HG03439 (cell line): ENCODE results near the gene ABCB8.
"Not testable (repeated sequence)": the region's sequence is repeated elsewhere in the genome, so short reads cannot be mapped to it uniquely, and the experiment has no call there.

Experiments used
- ATAC-seq: cut with Tn5 transposase; IDR thresholded peaks from one replicate; pipeline ENCODE4 v1.9.1; 2021; ENCODE audit warnings: mild to moderate bottlenecking, moderate library complexity; ENCODE audit not compliant: unreplicated experiment

ABCB8 gene

DNA sequence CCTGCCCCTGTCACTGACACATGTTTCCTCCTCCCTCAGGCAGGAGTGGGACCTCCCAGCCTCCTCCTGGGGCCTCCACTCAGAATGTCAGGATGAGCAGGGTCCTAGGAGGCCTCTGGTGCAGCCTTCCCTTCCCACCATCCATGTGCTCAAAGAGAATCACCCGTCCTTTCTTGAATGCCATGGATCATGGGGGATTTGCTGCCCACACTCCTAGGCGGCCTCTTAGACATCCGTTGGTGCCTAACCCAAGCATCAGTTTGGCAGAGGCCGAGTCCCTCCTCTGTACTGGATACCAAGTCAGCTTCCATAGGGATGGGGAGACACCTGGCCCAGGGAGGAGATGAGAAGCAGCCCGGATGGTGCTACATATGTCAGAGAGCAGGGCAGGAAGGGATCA is 30.4 kb upstream of the ABCB8 start:
- no peak for ATAC-seq

DNA sequence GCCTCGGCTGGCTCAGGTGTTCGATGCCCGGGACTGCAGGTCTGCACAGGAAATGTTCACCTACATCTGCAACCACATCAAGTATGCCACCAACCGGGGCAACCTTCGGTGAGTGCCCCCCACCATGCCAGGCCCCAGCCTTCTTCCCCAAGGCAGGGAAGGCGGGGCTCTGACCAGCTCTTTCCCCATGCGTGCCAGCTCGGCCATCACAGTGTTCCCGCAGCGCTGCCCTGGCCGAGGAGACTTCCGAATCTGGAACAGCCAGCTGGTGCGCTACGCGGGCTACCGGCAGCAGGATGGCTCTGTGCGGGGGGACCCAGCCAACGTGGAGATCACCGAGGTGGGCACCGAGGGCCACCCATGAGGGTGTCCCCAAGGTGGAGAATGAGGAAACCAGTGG is 29.9 kb upstream of the ABCB8 start:
- ATAC-seq, result no peak

DNA sequence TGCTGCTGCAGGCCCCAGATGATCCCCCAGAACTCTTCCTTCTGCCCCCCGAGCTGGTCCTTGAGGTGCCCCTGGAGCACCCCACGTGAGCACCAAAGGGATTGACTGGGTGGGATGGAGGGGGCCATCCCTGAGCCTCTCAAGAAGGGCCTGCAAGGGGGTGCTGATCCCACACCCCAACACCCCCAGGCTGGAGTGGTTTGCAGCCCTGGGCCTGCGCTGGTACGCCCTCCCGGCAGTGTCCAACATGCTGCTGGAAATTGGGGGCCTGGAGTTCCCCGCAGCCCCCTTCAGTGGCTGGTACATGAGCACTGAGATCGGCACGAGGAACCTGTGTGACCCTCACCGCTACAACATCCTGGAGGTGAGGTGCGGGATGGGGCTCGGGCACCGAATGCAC is 29.2 kb upstream of the ABCB8 start:
- no peak for ATAC-seq

DNA sequence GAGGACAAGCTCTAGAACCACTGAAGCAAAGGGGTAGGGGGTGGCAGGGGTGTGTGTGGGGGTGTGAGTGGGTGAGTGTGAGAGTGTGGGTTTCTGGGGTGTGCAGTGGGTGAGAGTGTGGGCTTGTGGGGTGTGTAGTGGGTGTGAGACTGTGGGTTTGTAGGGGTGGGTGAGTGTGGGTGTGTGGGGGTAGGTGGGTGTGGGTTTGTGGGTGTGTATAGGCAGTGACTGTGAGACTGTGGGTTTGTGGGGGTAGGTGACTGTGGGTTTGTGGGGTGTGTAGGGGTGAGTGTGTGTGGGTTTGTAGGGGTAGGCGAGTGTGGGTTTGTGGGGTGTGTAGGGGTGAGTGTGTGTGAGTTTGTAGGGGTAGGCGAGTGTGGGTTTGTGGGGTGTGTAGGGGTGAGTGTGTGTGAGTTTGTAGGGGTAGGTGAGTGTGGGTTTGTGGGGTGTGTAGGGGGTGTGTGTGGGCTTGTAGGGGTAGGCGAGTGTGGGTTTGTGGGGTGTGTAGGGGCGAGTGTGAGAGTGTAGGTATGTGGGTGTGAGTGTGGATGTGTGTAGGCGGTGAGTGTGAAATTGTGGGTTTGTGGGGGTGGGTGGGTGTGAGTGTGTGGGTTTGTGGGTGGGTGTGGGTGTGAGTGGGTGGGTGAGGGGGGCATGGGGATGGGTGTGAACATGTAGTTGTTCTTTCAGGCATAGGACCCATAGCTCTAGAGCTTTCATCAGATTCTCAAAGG is 28.6 kb upstream of the ABCB8 start:
- ATAC-seq, result no peak

DNA sequence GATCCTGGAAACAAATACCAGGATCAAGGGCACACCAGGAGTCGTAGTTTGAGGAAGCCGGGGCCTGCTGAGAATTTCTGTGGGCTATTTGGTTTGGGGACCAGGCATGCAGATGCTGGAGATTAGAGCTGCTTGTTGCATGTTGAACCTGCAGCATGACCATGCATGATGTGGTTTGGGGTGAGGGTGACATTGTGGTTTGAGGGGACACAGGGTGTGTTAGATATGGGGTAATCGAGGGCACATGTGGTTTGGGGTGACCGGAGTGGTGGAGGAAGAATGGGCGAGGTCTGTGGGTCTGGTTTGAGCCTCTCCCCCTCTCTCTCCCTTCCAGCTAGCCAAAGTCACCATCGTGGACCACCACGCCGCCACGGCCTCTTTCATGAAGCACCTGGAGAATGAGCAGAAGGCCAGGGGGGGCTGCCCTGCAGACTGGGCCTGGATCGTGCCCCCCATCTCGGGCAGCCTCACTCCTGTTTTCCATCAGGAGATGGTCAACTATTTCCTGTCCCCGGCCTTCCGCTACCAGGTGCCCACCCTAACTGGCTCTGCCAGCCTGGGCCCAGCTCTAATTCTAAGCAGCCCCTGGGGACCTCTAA is 27.3 kb upstream of the ABCB8 start:
- no peak for ATAC-seq

DNA sequence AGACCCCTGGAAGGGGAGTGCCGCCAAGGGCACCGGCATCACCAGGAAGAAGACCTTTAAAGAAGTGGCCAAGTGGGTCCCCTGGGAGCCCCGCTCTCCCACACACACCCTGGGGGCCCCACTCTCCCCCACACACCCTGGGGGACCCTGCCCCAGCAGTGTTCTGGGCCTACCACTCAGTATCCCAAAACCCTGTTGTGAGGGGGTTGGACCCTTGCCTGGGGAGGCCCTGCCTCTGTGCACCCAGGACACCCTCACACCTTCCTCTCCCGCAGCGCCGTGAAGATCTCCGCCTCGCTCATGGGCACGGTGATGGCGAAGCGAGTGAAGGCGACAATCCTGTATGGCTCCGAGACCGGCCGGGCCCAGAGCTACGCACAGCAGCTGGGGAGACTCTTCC is 26.7 kb upstream of the ABCB8 start:
- no peak for ATAC-seq

DNA sequence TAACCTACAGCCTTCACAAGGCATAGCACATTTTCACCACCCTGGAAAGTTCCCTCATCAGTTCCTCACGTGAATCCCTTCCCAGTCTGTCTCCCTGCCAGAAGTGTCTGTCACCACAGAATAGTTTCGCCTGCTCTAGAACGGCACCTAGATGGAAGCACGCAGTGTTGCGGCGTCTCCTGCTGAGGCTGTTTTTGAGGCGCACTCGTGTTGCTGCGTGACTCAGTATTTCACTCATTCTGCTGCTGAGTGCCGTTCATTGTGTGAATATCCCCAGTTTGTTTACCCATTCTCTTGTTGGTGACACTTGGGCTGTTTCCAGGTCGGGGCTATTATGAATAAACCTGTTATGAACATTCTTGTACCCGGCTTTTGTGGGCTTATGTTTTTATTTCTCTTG is 24.7 kb upstream of the ABCB8 start:
- no peak for ATAC-seq

DNA sequence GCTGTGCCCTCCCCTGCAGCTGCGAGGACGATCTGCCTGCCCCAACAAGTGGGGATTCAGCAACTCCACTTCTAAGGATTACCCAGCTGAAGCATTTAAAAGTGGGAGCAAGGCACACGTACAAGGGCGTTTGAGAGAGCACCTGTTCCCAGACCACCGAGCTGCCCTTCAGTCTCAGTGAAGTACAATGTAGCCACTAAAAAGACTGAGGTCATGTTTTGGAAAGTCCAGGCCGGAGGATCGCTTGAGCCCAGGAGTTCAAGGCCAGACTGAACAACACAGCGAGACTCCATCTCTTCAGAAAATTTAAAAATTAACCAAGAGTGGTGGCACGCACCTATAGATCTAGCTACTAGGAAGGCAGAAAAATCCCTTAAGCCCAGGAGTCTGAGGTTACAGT is 22.7 kb upstream of the ABCB8 start:
- ATAC-seq, result no peak

DNA sequence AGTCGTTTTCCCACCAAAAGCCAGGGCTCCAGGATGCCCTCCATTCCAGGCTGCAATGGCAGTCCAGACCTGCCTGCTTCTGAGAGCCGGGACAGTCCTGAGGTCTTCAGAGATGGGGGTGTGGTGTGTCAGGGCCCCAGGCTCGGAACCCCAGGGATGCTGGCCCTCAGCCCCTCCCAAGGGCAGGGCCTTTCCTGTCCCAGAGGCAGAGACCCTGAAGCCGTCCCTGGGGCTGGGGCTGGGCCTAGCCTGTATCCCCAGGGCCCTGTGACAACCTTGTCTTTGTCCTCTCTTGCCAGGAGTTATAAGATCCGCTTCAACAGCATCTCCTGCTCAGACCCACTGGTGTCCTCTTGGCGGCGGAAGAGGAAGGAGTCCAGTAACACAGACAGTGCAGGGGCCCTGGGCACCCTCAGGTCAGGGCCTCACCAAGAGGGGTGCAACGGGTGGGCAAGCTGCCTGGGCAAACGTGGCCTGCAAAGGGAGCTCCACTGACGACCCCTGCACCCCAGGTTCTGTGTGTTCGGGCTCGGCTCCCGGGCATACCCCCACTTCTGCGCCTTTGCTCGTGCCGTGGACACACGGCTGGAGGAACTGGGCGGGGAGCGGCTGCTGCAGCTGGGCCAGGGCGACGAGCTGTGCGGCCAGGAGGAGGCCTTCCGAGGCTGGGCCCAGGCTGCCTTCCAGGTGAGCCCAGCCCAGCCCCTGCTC is 21.5 kb upstream of the ABCB8 start:
- no peak for ATAC-seq

DNA sequence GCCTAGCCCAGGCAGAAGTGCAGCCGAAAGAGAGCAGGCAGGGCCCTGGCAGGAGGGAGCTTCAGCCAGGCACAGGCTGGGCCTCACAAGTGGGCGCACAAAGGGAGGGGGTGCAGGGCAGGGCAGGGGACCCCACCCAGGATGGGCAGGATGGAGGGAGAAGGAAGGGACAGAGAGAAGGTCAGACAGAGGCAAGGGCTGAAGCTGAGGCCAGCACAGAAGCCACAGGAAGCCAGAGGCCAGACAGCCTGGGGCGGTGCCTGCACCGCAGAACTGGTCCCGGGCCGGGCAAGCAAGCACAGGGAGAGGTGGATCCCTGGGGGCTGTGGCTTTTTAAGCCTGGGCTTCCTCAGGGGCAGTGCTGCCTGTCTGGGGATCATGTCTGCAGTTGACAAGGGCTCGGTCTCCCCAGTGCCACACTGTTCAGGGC is 20.8 kb upstream of the ABCB8 start:
- ATAC-seq, result no peak

DNA sequence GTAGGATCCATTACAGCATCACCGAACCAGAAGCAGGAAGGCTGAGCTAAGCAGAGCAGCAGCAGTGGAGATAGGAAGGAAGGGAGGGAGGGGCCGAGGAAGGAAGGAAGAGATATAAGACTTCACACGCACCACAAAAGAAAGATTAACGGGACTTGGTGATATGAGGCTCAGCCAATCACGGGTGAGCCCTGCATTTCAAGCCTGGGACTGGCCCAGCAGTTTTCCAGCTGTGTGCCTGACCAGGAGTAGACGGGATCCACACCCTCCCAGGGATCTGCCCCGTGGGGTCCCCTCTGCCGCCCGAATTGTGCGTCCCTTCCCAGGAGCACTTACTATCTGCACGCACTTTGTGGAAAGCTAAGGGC is 20.1 kb upstream of the ABCB8 start:
- ATAC-seq, result no peak

DNA sequence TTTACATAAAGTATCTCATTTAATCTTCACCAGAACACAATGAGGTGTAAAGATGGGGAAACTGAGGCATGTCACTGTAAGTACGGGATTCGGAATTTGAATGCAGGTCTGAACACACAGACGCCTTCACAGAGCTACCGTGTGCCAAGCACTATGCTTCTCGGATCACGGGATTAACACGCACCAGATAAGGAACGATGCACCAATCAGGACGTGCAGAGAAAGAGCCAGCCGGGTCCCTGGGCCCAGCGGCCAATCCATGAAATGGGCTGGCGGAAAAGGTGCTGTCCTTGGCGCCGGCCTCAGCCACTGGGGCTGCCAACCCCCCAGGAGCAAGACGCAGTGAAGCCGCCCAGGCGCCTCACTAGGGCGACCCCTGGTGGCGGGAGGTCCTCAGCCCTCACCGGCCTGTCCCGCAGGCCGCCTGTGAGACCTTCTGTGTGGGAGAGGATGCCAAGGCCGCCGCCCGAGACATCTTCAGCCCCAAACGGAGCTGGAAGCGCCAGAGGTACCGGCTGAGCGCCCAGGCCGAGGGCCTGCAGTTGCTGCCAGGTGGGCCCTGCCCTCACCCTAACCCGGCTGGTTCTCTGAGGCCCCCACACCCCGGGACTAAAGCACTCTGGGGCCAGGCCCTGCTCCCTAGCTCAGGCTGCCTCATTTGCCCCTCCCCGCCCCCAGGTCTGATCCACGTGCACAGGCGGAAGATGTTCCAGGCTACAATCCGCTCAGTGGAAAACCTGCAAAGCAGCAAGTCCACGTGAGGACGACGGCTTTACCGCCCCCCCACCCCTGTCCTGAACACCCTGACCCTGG is 19.5 kb upstream of the ABCB8 start:
- ATAC-seq, result peak; percentile 64

DNA sequence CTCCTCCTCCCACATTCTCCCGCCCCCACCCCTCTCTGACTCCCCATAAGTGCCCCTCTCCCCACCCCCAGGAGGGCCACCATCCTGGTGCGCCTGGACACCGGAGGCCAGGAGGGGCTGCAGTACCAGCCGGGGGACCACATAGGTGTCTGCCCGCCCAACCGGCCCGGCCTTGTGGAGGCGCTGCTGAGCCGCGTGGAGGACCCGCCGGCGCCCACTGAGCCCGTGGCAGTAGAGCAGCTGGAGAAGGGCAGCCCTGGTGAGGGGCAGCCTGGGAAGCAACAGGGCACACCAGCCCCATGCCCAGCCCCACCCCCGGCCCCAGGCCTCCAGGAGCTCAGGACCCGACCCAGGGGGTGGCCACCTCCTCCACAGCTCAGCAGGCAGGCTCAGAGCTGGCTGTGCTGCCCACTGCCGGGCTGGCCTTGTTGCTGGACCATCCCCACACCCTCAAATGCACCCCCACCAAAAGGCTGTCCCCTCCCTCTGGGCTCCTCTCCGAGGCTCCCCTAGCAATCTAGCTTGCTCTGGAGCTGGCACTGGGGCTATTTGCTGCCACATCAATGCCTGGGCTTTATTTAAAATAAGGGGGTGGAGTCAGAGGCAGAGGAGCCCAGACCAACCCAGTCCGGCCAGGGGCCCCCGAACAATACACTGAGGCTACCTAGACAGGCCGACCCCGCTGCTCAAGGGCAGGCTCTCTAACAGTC is 18.8 kb upstream of the ABCB8 start:
- no peak for ATAC-seq

DNA sequence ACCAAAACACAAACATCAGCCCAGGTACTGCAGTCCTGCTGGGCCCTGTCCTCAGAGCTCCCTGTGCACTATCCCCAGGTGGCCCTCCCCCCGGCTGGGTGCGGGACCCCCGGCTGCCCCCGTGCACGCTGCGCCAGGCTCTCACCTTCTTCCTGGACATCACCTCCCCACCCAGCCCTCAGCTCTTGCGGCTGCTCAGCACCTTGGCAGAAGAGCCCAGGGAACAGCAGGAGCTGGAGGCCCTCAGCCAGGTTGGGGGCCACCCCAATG is 18.3 kb upstream of the ABCB8 start:
- ATAC-seq, result no peak

DNA sequence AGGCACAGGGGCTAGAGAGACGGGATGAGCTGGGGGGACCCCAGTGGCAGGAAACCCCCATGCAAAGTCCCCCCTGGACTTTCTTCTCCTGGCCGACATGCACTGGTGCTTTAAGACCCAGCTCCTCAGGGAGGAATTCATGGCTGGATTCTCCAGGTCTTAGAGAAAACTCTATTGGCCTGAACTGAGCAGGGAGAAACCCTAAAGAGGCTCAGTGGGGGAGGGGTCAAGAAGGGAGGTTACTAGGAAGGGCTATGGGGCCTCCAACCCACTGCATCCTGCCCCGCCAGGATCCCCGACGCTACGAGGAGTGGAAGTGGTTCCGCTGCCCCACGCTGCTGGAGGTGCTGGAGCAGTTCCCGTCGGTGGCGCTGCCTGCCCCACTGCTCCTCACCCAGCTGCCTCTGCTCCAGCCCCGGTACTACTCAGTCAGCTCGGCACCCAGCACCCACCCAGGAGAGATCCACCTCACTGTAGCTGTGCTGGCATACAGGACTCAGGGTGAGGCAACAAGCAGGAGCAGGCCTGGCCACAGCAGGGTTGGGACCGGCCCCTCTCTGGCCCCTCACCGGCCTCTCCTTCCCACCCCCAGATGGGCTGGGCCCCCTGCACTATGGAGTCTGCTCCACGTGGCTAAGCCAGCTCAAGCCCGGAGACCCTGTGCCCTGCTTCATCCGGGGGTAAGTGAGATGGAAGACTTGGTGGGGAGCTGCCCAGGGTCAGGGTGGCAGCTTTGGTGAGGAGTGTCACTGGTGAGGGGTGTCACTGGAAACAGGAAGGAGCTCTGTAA is 17.7 kb upstream of the ABCB8 start:
- no peak for ATAC-seq

DNA sequence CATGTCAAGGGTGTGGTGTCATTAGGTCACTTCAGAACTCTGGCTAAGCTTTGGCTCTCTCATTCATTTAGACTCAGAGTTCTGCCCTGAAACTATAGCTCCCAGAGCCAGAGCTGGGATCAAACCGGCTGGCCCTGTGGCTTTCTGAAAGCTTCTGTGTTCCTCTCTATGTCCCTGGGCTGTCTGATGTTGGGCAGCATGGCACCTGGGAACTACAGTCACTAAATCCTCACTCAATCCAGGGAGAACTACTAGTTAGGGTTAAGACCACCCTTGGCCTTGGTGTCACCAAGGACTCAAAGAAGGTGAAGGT is 17.2 kb upstream of the ABCB8 start:
- ATAC-seq, result no peak

DNA sequence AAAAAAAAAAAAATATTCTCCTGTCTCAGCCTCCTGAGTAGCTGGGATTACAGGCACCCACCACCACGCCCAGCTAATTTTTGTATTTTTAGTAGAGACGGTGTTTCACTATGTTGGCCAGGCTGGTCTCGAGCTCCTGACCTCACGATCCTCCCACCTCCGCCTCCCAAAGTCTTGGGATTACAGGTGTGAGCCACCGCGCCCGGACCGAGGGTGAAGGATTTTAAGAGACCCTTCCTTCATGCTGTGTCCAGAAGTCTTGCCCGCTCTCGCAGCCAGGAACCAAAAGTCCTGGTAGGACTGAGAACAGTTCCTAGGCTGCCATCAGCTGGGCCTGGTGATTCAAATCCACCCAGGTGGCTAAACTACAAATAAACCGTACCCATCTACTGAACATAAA is 16.6 kb upstream of the ABCB8 start:
- not testable (repeated sequence) for ATAC-seq

DNA sequence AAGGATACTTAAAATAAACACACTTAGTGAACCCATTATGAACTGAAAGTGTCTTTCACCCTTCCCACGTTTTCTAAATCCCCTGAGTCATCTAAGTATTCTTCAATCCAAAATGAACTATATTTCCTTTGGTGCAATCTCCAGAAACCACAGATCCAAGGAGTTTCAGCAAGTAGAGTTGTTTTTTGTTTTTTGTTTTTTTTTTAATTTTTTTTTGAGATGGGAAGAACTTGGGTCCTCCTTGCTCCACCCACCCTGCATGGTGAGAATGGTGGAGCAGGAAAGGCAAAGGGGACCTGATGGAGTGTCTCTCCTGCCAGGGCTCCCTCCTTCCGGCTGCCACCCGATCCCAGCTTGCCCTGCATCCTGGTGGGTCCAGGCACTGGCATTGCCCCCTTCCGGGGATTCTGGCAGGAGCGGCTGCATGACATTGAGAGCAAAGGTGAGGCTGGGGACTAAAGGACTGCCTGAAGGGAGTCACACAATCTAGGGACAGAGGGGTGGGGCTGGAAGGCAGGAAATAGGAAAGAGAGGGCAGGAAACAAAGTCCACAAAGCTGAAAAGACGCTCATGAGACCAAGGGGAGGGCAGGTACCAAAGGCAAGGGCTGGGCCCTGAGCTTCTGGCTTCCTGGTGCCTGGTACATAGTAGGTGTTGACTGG is 16.1 kb upstream of the ABCB8 start:
- ATAC-seq, result no peak

DNA sequence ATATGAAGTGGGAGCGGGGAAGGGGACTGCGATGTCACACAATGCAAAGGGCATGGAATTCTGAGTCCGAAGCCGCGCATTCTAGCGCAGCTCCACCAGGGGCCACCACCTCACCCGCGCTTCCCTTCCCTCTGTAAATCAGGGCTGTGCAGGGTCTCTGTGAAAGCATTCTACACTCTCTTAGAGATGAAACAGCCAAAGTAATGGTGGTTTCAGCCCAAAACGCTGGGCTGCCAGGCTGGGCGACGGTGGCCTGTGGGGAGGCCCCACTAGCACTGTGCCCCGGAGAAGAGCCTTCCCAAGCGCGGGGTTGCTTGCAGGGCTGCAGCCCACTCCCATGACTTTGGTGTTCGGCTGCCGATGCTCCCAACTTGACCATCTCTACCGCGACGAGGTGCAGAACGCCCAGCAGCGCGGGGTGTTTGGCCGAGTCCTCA is 15.3 kb upstream of the ABCB8 start:
- ATAC-seq, result no peak

DNA sequence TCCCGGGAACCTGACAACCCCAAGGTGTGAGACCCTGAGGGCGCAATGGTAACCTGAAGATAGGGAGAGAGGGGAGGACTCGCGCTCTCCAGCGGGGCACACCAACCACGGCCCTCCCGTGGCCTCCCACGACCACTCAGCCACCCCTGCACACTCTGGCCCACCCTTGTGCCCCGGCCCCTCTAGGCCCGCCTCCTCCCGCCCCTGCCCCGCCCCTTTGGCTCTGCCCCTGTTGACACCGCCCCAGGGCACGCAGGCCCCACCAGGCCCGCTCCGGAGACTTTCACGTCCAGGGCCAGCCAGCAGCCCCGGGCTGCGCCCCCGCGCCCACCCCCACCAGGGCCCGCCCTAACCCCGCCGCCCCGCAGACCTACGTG is 14.9 kb upstream of the ABCB8 start:
- ATAC-seq, result no peak
